VCaP (cell line): ENCODE data around the gene KMT5B.
A peak's percentile ranks its signal among the peaks of the same experiment; 100 is the strongest.

Source experiments
- H3K27ac ChIP-seq: fragments of 450-650 bp; 2 replicates; pipeline ENCODE4 v1.5.1; 2017
- CTCF ChIP-seq: fragments of 450-650 bp; conservative IDR thresholded peaks from 2 replicates; pipeline ENCODE4 v1.5.1; 2017; ENCODE audit warnings: mild to moderate bottlenecking, moderate library complexity

KMT5B gene

GRCh38 chr11:68138237-68138636 is 74.9 kb downstream of the KMT5B start:
- no peak for TF ChIP-seq CTCF
- peak overlapping the region; percentile 100 for H3K27ac ChIP-seq

- TF ChIP-seq CTCF: no peak
- peak overlapping the region; percentile 100 for H3K27ac ChIP-seq
Observed at GRCh38 chr11:68137833-68138232, 75.3 kb downstream of the KMT5B start.

GRCh38 chr11:68136866-68137265 is 76.2 kb downstream of the KMT5B start:
- TF ChIP-seq CTCF: no peak
- H3K27ac ChIP-seq: peak overlapping the region; percentile 100

DNA sequence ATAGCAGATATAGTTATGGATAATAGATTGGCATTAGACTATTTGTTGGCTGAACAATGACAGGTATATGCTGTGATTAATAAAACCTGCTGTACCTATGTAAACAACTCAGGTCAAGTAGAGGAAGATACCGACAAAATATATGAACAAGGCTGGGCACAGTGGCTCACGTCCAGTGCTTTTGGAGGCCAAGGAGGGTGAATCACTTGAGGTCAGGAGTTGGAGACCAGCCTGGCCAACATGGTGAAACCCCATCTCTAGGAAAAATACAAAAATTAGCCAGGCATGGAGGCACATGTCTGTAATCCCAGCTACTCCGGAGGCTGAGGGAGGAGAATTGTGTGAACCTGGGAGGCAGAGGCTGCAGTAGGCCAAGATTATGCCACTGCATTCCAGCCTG is 77.9 kb downstream of the KMT5B start:
- TF ChIP-seq CTCF: no peak
- no peak overlapping the region for H3K27ac ChIP-seq

GRCh38 chr11:68133761-68134160 is 79.3 kb downstream of the KMT5B start:
- H3K27ac ChIP-seq: no peak overlapping the region
- no peak for TF ChIP-seq CTCF

- no peak for TF ChIP-seq CTCF
- H3K27ac ChIP-seq: peak overlapping the region; percentile 92; the same call in 1 of the 2 replicates
Observed at GRCh38 chr11:68130121-68130520, 83.0 kb downstream of the KMT5B start.

DNA sequence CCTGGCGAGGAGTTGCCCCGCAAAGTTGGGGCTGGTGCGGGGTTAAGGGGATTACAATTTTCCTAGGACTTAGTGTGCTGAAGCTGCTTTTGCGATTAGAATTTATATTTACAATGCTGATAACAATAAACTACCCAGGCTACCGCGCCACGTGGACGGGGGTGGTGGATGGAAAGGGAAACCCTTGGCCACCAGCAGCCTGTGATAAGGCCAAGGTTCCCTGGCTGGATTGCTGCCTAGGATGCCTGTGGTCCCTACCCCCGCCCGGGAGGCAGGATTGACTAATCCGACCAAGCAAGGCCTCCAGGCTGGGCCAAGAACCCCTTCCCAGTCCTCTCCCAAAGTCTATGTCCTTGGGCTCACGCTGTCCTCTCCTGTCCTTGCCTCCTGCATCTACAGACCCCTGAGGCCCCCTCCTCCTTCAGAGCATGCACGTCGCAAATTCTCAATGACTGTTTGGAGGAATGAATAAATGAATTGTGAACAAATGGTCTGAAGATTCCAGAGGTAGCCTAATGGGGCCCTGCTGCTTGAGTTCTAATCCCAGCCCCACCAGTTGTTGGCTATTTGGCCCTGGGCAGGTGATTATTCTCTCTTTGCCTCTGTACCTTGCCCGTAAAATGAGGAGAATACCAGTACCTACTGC is 84.3 kb downstream of the KMT5B start:
- H3K27ac ChIP-seq: peak overlapping the region; percentile 92
- no peak for TF ChIP-seq CTCF
